Thyroid gland (tissue), 4 donors: ENCODE data around the gene DCAF6.

Experiments used
- CTCF ChIP-seq, 6 experiments: fragments of 200-600 bp in 3 of 6; fragments of 450-650 bp in 3 of 6; sonication (generic) in 3 of 6; IDR thresholded peaks; one replicate each; pipeline ENCODE4 v1.5.1; 2016 to 2019; ENCODE audit warnings: antibody characterized with exemption in 6 of 6, mild to moderate bottlenecking in 2 of 6, inconsistent platforms in 1 of 6, moderate library complexity in 1 of 6
- POLR2A ChIP-seq, 2 donors: fragments of 450-650 bp; IDR thresholded peaks; one replicate each; pipeline ENCODE4 v1.6.1; 2017; ENCODE audit warnings: antibody characterized with exemption in 2 of 2, mild to moderate bottlenecking in 2 of 2, moderate library complexity in 1 of 2

DNA sequence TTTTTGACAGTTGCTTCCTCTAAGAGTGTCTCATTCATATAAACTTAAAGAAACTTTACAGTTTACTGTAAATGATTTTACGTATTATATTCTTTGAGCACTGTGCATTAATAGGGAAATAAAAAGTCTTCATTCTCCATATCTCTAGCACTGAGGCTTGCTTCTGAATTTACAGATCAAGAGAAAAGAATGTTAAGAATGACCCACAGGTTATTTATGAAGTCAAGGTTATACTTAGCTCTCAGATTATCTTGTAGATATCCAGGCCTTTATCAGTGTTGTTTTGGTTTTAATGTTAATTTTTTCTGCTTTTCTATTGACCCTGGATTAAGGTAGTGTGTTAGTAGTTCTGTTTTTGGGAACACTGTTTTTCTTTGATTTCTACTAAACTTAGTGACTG lies 108.8 kb downstream of the DCAF6 start:
- TF ChIP-seq CTCF (IDR thresholded peaks at IDR 0.05) (no peak), POLR2A (IDR thresholded peaks at IDR 0.05) (no peak)
